SU-DHL-6 (cell line): ENCODE measurements around the gene WNT7A.
"Not testable (repeated sequence)": the region's sequence is repeated elsewhere in the genome, so short reads cannot be mapped to it uniquely, and the experiment has no call there.

Experiments
- H2AFZ ChIP-seq: fragments of 200-600 bp; sonication (generic); 2 replicates; pipeline ENCODE4 v1.6.1; 2014; ENCODE audit warnings: low read depth, mild to moderate bottlenecking, moderate library complexity, mixed read lengths, antibody characterized with exemption, low read length; ENCODE audit not compliant: severe bottlenecking
- H3F3A ChIP-seq: fragments of 200-600 bp; shearing (Covaris generic); 2 replicates; pipeline ENCODE4 v1.6.0; 2016; ENCODE audit warnings: antibody characterized with exemption, mild to moderate bottlenecking; ENCODE audit not compliant: insufficient read depth
- H3K27ac ChIP-seq: fragments of 200-600 bp; sonication (generic); 2 replicates; pipeline ENCODE4 v1.5.1; 2016; ENCODE audit warnings: low read depth, mild to moderate bottlenecking, low read length, moderate library complexity, mixed read lengths
- H3K27me3 ChIP-seq: fragments of 200-600 bp; sonication (generic), shearing (Covaris generic); 2 replicates; pipeline ENCODE4 v1.6.0; 2014; ENCODE audit warnings: mild to moderate bottlenecking, low read length
- H3K36me3 ChIP-seq: fragments of 200-600 bp; sonication (generic); 2 replicates; pipeline ENCODE4 v1.6.1; 2014; ENCODE audit warnings: mild to moderate bottlenecking, low read length, mixed read lengths
- H3K4me2 ChIP-seq: fragments of 300-600, 200-600 bp; shearing (Covaris generic), sonication (generic); 2 replicates; pipeline ENCODE4 v1.6.0; 2014; ENCODE audit warnings: low read length, low read depth, mild to moderate bottlenecking; ENCODE audit not compliant: poor library complexity, severe bottlenecking
- H3K4me3 ChIP-seq: fragments of 200-600 bp; sonication (generic); 2 replicates; pipeline ENCODE4 v1.5.1; 2014; ENCODE audit warnings: antibody characterized with exemption, low read length, mild to moderate bottlenecking, mixed read lengths; ENCODE audit not compliant: insufficient read depth, poor library complexity, severe bottlenecking
- H3K79me2 ChIP-seq: fragments of 200-600 bp; sonication (generic); 2 replicates; pipeline ENCODE4 v1.6.1; 2014; ENCODE audit warnings: mild to moderate bottlenecking, low read length, moderate library complexity; ENCODE audit not compliant: insufficient read depth
- H3K9ac ChIP-seq: fragments of 200-600 bp; sonication (generic); 2 replicates; pipeline ENCODE4 v1.7.0; 2014; ENCODE audit warnings: mild to moderate bottlenecking, low read length
- H3K9me2 ChIP-seq: fragments of 200-600 bp; sonication (generic); replicated peaks from 2 replicates; pipeline ENCODE4 v1.6.1; 2014; ENCODE audit warnings: low read length; ENCODE audit not compliant: insufficient read depth
- H3K9me3 ChIP-seq: fragments of 200-600 bp; sonication (generic); 2 replicates; pipeline ENCODE4 v1.6.1; 2014; ENCODE audit warnings: low read length, mixed read lengths; ENCODE audit not compliant: insufficient read depth
- H4K20me1 ChIP-seq: fragments of 200-600 bp; sonication (generic); 2 replicates; pipeline ENCODE4 v1.6.1; 2014; ENCODE audit warnings: low read depth, mild to moderate bottlenecking, antibody characterized with exemption, low read length, moderate library complexity, mixed read lengths
- CTCF ChIP-seq: fragments of 200-600 bp; sonication (generic); IDR thresholded peaks from one replicate; pipeline ENCODE4 v1.5.1; 2017; ENCODE audit warnings: antibody characterized with exemption, mild to moderate bottlenecking, low read length, moderate library complexity; ENCODE audit not compliant: insufficient read depth, poor library complexity, severe bottlenecking
- EZH2phosphoT487 ChIP-seq: fragments of 200-600 bp; sonication (generic), shearing (Covaris generic); conservative IDR thresholded peaks from 2 replicates; pipeline ENCODE4 v1.6.1; 2018; ENCODE audit warnings: mild to moderate bottlenecking, antibody characterized with exemption, low read length, moderate library complexity, mixed read lengths

WNT7A gene

DNA sequence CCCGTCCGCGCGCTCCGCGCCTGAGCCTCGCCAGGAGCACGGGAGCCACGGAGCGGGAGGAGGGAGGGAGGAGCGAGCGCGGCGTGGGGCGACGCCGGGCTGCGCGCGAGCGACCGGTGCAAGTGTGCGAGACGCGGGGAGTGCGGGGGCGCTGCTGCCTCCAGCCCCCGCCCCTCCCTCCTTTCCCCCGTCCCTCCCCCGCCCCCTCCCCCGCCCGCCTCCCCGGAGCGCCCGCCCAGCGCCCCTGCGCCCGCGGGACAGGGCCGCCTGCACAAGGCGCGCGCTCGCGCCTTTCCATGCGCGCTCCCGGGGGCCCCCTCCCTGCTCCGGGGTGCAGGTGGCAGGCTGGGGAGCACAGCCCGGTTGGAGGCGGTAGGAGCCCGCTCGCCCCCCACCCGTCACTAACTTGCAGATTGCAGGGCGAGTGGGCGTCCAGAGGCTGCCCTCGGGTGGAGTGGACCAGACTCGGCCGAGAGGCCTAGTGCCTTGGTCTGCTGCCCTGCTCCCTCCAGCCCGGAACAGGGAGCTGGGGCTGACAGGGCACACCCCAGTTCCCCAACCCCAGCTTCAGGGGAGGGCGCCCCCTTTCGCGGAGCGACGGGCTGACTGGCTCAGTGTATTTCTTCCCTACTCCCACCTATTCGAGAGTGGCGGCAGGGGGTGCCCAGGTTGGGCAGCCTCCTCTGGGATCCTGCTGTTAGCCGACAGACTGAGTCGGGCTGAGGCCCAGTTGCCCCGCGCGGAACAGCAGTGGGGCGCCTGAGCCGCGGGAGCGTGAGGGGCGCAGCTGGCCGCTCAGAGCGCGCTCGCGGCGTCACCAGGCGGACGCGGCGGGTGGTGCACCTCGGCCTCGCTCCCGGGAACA lies at the start of gene WNT7A:
TSS of gene WNT7A (minus strand) at position 126 of the 865 bp plus-strand sequence. CDS start 255 bp downstream, outside the sequence.
- Histone ChIP-seq H3K79me2 (no peaks in the 10 kb centered on the region), H3K4me3 (no peak within 1 kb of the TSS), H4K20me1 (no peaks in the 10 kb centered on the region), H3K4me2 (no peak within 1 kb of the TSS), H3F3A (no peaks in the 10 kb centered on the region), H2AFZ (no peak within 1 kb of the TSS), H3K9me2 (no peaks in the 10 kb centered on the region), H3K36me3 (no peaks in the 10 kb centered on the region), H3K27ac (no peak within 1 kb of the TSS), H3K27me3 (no peaks in the 10 kb centered on the region), H3K9me3 (no peaks in the 10 kb centered on the region), H3K9ac (no peak within 1 kb of the TSS)
- TF ChIP-seq CTCF (no peak), EZH2phosphoT487 (no peak)

DNA sequence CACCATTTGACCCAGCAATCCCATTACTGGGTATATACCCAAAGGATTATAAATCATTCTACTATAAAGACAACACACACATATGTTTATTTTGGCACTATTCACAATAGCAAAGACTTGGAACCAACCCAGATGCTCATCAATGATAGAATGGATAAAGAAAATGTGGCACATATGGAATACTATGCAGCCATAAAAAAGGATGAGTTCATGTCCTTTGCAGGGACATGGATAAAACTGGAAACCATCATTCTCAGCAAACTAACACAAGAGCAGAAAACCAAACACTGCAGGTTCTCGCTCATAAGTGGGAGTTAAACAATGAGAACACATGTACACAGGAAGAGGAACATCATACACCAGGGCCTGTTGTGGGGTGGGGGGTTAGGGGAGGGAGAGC lies 48.9 kb upstream of the WNT7A start:
- not testable (repeated sequence) for H3K79me2 ChIP-seq, H4K20me1 ChIP-seq, H3K9me2 ChIP-seq, H3K9me3 ChIP-seq, H3K27me3 ChIP-seq, H3K4me3 ChIP-seq, H3K27ac ChIP-seq, H3F3A ChIP-seq, H3K36me3 ChIP-seq, H2AFZ ChIP-seq, H3K4me2 ChIP-seq, H3K9ac ChIP-seq

DNA sequence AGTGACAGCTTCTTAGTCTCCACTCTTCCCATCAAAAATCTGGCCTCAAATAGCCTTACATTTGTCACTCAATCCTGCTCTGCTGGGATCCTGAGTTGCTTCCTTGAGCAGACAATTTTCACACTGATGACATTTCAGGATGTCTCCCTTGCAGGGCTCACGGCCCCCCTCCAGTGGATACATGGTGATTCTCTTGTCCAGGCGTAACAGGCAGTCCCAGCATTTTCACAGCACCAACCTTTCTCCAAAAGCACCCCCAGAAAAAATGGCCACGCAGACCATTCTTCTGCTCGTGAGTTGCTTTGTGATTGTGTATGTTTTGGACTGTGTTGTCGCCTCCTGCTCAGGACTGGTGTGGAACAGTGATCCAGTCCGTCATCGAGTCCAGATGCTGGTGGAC lies 47.4 kb upstream of the WNT7A start:
- Histone ChIP-seq H2AFZ (no peak overlapping the region), H3K4me2 (no peak overlapping the region), H3K9me2 (no peaks in the 10 kb centered on the region), H3K36me3 (no peaks in the 10 kb centered on the region), H3K79me2 (no peaks in the 10 kb centered on the region), H3K27ac (no peak overlapping the region), H4K20me1 (no peaks in the 10 kb centered on the region), H3K4me3 (no peak overlapping the region), H3F3A (no peaks in the 10 kb centered on the region), H3K9me3 (no peaks in the 10 kb centered on the region), H3K27me3 (no peaks in the 10 kb centered on the region), H3K9ac (no peak overlapping the region)
- TF ChIP-seq CTCF, result no peak
- TF ChIP-seq EZH2phosphoT487, result no peak

- Histone ChIP-seq H3K9me3 (no peaks in the 10 kb centered on the region), H3K4me3 (no peak overlapping the region), H3K27ac (no peak overlapping the region), H3K79me2 (no peaks in the 10 kb centered on the region), H2AFZ (no peak overlapping the region), H3K4me2 (no peak overlapping the region), H3F3A (no peaks in the 10 kb centered on the region), H3K36me3 (no peaks in the 10 kb centered on the region), H3K9ac (no peak overlapping the region), H3K9me2 (no peaks in the 10 kb centered on the region), H3K27me3 (no peaks in the 10 kb centered on the region), H4K20me1 (no peaks in the 10 kb centered on the region)
- TF ChIP-seq CTCF, result no peak
- TF ChIP-seq EZH2phosphoT487, result no peak
Observed at GRCh38 chr3:13916375-13916774, 36.5 kb upstream of the WNT7A start.
